Breast epithelium (tissue), 4 donors: ENCODE results near the gene DNAJB4. TPM values are rescaled to one million over a fixed set of nuclear protein-coding genes. Genes with fewer than 3 reads are reported as not detected.
A peak's percentile ranks its signal among the peaks of the same experiment; 100 is the strongest.
"Not testable (repeated sequence)": the region's sequence is repeated elsewhere in the genome, so short reads cannot be mapped to it uniquely, and the experiment has no call there.

Experiments used
- DNase-seq, 2 donors: peaks; one replicate each; pipeline ENCODE4 v3.0.0-alpha.2; 2019; ENCODE audit warnings: low spot score in 2 of 2
- H3K27ac ChIP-seq, 2 donors: fragments of 200-600 bp; sonication (generic) in 1 of 2; one replicate each; pipeline ENCODE4 v1.5.1; 2016 to 2019; ENCODE audit warnings: mild to moderate bottlenecking in 1 of 2
- H3K27me3 ChIP-seq, 2 donors: fragments of 200-600 bp; sonication (generic) in 1 of 2; one replicate each; pipeline versions ENCODE4 v1.5.1 to v1.6.0; 2017 to 2019; ENCODE audit warnings: control low read depth in 1 of 2, mild to moderate bottlenecking in 1 of 2
- H3K36me3 ChIP-seq: fragments of 200-600 bp; one replicate; pipeline ENCODE4 v1.5.1; 2019
- H3K4me1 ChIP-seq, 2 donors: fragments of 200-600 bp; sonication (generic); one replicate each; pipeline ENCODE4 v1.5.1; 2016 to 2019; ENCODE audit warnings: control low read depth in 1 of 2
- H3K4me3 ChIP-seq, 3 donors: fragments of 200-600 bp; sonication (generic); 1 replicate in 2 of 3; 2 replicates in 1 of 3; pipeline ENCODE4 v1.5.1; 2016 to 2019; ENCODE audit warnings: mild to moderate bottlenecking in 3 of 3, moderate library complexity in 2 of 3
- H3K9me3 ChIP-seq, 2 donors: fragments of 200-600 bp; sonication (generic) in 1 of 2; one replicate each; pipeline ENCODE4 v1.5.1; 2016 to 2019; ENCODE audit warnings: control low read depth in 1 of 2
- CTCF ChIP-seq, 3 donors: fragments of 450-650 bp; IDR thresholded peaks; one replicate each; pipeline ENCODE4 v1.5.1; 2016 to 2017; ENCODE audit warnings: antibody characterized with exemption in 3 of 3, mild to moderate bottlenecking in 3 of 3, moderate library complexity in 3 of 3
- POLR2A ChIP-seq: fragments of 450-650 bp; IDR thresholded peaks from one replicate; pipeline ENCODE4 v1.6.1; 2016; ENCODE audit warnings: antibody characterized with exemption, mild to moderate bottlenecking, moderate library complexity
- POLR2AphosphoS5 ChIP-seq, 3 donors: sonication (generic); formaldehyde crosslinking; IDR thresholded peaks; one replicate each; pipeline ENCODE4 v1.6.1; 2017; ENCODE audit warnings: antibody characterized with exemption in 3 of 3
- intact Hi-C: fragments of 100-400 bp; cut with DNase I; formaldehyde crosslinking; loops from one replicate; pipeline ENCODE4 v1.15.1; 2023; ENCODE audit warnings: low total_unique reads
- total RNA-seq, 3 donors: library from RNA; depleted of rRNA; stranded (reverse); fragments of >200 nt; gene quantifications; one replicate each; pipeline ENCODE4 v1.1.0, GENCODE V29; 2016

The DNAJB4 gene
- total RNA-seq, 3 donors from 2014 or later: 25.3 to 39.5 (median 31.5) TPM

- Histone ChIP-seq H3K4me3 (no peak overlapping the region), H3K9me3 (no peaks in the 10 kb centered on the region), H3K27me3 (no peaks in the 10 kb centered on the region), H3K27ac (no peak overlapping the region), H3K4me1 (no peaks in the 10 kb centered on the region), H3K36me3 (no peaks in the 10 kb centered on the region)
- no peak for DNase-seq
- intact Hi-C loops: no loop called here
- TF ChIP-seq POLR2AphosphoS5 (IDR thresholded peaks at IDR 0.05) (no peak), POLR2A (no peak), CTCF (IDR thresholded peaks at IDR 0.05) (no peak)
Observed at GRCh38 chr1:77990629-77991204, 14.0 kb upstream of the DNAJB4 start.

- H3K27ac ChIP-seq: no peak overlapping the region
- no peaks in the 10 kb centered on the region for H3K9me3 ChIP-seq
- no peak overlapping the region for H3K4me3 ChIP-seq
- no peaks in the 10 kb centered on the region for H3K4me1 ChIP-seq
- DNase-seq: no peak
- no peaks in the 10 kb centered on the region for H3K36me3 ChIP-seq
- no peaks in the 10 kb centered on the region for H3K27me3 ChIP-seq
- intact Hi-C loops: no loop called here
- TF ChIP-seq POLR2AphosphoS5 (IDR thresholded peaks at IDR 0.05): no peak
- no peak for TF ChIP-seq POLR2A
Observed at GRCh38 chr1:77991638-77992037, 13.1 kb upstream of the DNAJB4 start.

- TF ChIP-seq CTCF (IDR thresholded peaks at IDR 0.05) (no peak), POLR2A (no peak), POLR2AphosphoS5 (IDR thresholded peaks at IDR 0.05) (no peak)
- intact Hi-C loops: no loop called here
- Histone ChIP-seq H3K27me3 (no peaks in the 10 kb centered on the region), H3K4me3 (no peak overlapping the region), H3K36me3 (no peaks in the 10 kb centered on the region), H3K4me1 (no peaks in the 10 kb centered on the region), H3K9me3 (no peaks in the 10 kb centered on the region), H3K27ac (no peak overlapping the region)
- no peak for DNase-seq
Observed at GRCh38 chr1:77994117-77994705, 10.5 kb upstream of the DNAJB4 start.

DNA sequence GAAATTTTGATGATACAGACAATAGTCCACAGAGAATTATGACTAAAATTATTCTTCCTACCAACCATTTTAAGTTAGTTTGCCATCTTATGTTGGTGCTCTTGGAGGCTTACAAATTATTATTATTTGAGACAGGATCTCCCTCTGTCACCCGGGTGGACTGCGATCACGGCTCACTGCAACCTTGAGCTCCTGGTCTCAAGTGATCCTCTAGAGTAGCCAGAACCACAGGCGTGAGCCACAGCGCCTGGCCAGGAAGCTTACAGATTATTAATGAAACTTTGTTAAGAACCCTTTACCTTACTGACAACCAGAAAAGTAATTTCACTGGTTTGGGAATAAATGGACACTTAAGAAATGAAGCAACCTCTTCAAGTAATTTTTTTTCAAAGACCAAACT lies 8.0 kb upstream of the DNAJB4 start:
- no peak for DNase-seq
- no peaks in the 10 kb centered on the region for H3K4me1 ChIP-seq
- H3K4me3 ChIP-seq: no peak overlapping the region
- TF ChIP-seq POLR2A (no peak), POLR2AphosphoS5 (IDR thresholded peaks at IDR 0.05) (no peak), CTCF (IDR thresholded peaks at IDR 0.05) (no peak)
- intact Hi-C loops: no loop called here
- H3K36me3 ChIP-seq: no peaks in the 10 kb centered on the region
- H3K27ac ChIP-seq: no peak overlapping the region
- no peaks in the 10 kb centered on the region for H3K9me3 ChIP-seq
- H3K27me3 ChIP-seq: no peaks in the 10 kb centered on the region

- DNase-seq, H3K4me3 ChIP-seq, intact Hi-C loops, H3K36me3 ChIP-seq, H3K27ac ChIP-seq, H3K4me1 ChIP-seq, H3K9me3 ChIP-seq, H3K27me3 ChIP-seq: not testable (repeated sequence)
Observed at GRCh38 chr1:78000536-78000935, 4.2 kb upstream of the DNAJB4 start.

GRCh38 chr1:78003070-78003746 lies 1.5 kb upstream of the DNAJB4 start:
- no peak overlapping the region for H3K4me3 ChIP-seq
- no peaks in the 10 kb centered on the region for H3K36me3 ChIP-seq
- DNase-seq: no peak
- H3K27ac ChIP-seq: peak overlapping the region in 1 of 2 donors; percentile 92
- TF ChIP-seq POLR2AphosphoS5 (IDR thresholded peaks at IDR 0.05): no peak
- TF ChIP-seq CTCF (IDR thresholded peaks at IDR 0.05): no peak
- TF ChIP-seq POLR2A: no peak
- no peaks in the 10 kb centered on the region for H3K9me3 ChIP-seq
- H3K27me3 ChIP-seq: no peaks in the 10 kb centered on the region
- intact Hi-C loops: no loop called here
- no peaks in the 10 kb centered on the region for H3K4me1 ChIP-seq
